CD4-positive, alpha-beta T cell treated with Interleukin-10 for 1 hour (primary cell): ENCODE results near the gene IMMT.
"Not testable (repeated sequence)": the region's sequence is repeated elsewhere in the genome, so short reads cannot be mapped to it uniquely, and the experiment has no call there.

ENCODE experiments used
- DNase-seq: peaks from one replicate; pipeline ENCODE4 v3.0.0-alpha.2; 2020

IMMT gene

GRCh38 chr2:86195055-86195807 lies at the start of gene IMMT:
Gene IMMT (minus strand): TSS chr2:86195462. CDS start chr2:86195382, 80 bp downstream.
- DNase-seq, result peak; percentile 92

- not testable (repeated sequence) for DNase-seq
Measured at GRCh38 chr2:86244781-86245180, 49.5 kb upstream of the IMMT start.

- no peak for DNase-seq
Measured at GRCh38 chr2:86243950-86244733, 48.9 kb upstream of the IMMT start.

GRCh38 chr2:86243272-86243671 lies 48.0 kb upstream of the IMMT start:
- no peak for DNase-seq

GRCh38 chr2:86241611-86242010 lies 46.3 kb upstream of the IMMT start:
- no peak for DNase-seq

- DNase-seq, result no peak
Measured at GRCh38 chr2:86240251-86240650, 45.0 kb upstream of the IMMT start.

- no peak for DNase-seq
Measured at GRCh38 chr2:86239745-86240144, 44.5 kb upstream of the IMMT start.

- DNase-seq, result no peak
Measured at GRCh38 chr2:86239326-86239725, 44.1 kb upstream of the IMMT start.

- DNase-seq, result peak; percentile 32
Measured at GRCh38 chr2:86238354-86238753, 43.1 kb upstream of the IMMT start.

- DNase-seq, result no peak
Measured at GRCh38 chr2:86237172-86237571, 41.9 kb upstream of the IMMT start.

GRCh38 chr2:86235196-86235980 lies 40.1 kb upstream of the IMMT start:
- no peak for DNase-seq

- DNase-seq, result no peak
Measured at GRCh38 chr2:86234563-86235131, 39.4 kb upstream of the IMMT start.

- no peak for DNase-seq
Measured at GRCh38 chr2:86233436-86233835, 38.2 kb upstream of the IMMT start.

- DNase-seq, result no peak
Measured at GRCh38 chr2:86232910-86233309, 37.6 kb upstream of the IMMT start.

- no peak for DNase-seq
Measured at GRCh38 chr2:86232373-86232784, 37.1 kb upstream of the IMMT start.

- DNase-seq, result no peak
Measured at GRCh38 chr2:86231680-86232372, 36.6 kb upstream of the IMMT start.

GRCh38 chr2:86230961-86231360 lies 35.7 kb upstream of the IMMT start:
- DNase-seq, result no peak

GRCh38 chr2:86229221-86229620 lies 34.0 kb upstream of the IMMT start:
- no peak for DNase-seq

- DNase-seq, result not testable (repeated sequence)
Measured at GRCh38 chr2:86228574-86228973, 33.3 kb upstream of the IMMT start.

GRCh38 chr2:86227685-86228084 lies 32.4 kb upstream of the IMMT start:
- DNase-seq, result no peak

- no peak for DNase-seq
Measured at GRCh38 chr2:86226636-86227520, 31.6 kb upstream of the IMMT start.
